ENCODE results near the gene FGFR3. TPM values are rescaled to one million over a fixed set of nuclear protein-coding genes. Genes with fewer than 3 reads are reported as not detected.

The FGFR3 gene
- total and polyA plus RNA-seq, 10 of the 15 experiments (the other 5 are each of a cell fraction or from before 2014, with no cell fraction given) = 0.05 to 0.33 (median 0.18) TPM; not detected in 6

DNA sequence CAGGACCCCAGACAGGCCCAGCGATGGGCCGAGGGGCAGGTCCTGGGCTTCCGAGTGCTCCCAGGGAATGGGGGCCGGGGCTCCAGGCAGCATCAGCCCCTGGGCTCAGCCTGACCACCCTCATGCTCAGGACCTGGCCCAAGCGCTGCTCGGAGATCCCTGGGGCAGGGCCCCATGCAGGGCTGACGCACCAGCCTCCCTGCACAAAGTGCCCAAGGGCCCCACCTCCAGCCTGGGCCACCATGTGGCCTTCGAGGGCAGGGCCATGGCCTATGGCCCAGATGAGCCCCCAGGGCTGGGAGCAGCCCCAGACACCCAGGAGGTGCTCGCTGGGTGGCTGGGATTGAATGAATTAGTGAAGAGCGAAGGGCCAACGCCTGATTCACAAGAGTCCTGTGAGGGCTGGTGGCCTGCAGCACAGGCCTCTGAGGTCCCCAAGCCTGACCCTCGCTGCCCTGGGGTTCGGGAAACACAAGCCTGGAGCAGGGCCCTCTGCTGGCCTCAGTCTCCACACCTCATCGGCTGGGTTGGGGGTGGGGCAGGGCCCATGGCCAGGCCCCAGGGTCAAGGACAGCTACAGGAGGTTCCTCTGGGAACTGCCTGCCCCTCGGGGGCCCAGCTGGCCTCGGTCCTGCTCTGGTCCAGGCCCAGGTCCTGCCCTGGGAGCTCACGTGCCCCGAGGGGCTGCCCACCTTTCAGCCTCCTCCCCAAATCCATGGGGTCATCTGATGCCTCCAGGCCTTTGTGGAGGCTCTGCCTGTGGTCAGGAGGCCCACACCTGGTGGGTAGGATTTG is 13.3 kb upstream of the FGFR3 start:
- no peak for ATAC-seq
- no peak for DNase-seq (ENCODE audit: low read depth, low spot score)
- Histone ChIP-seq H3K9me3 (replicated peaks; ENCODE audit: control insufficient read depth, insufficient read depth, low read length) (no peaks in the 10 kb centered on the region), H3K27ac (ENCODE audit: control insufficient read depth, insufficient read depth) (no peak overlapping the region), H3K4me1 (ENCODE audit: control insufficient read depth, insufficient read depth, low read length) (no peaks in the 10 kb centered on the region), H3K4me3 (no peak overlapping the region), H3K36me3 (ENCODE audit: control insufficient read depth in 2 of 2, insufficient read depth in 2 of 2, low read length in 1 of 2) (no peaks in the 10 kb centered on the region), H3K9ac (ENCODE audit: control insufficient read depth, insufficient read depth, low read length) (no peak overlapping the region), H4K20me1 (ENCODE audit: control insufficient read depth, insufficient read depth) (no peaks in the 10 kb centered on the region), H3K4me2 (ENCODE audit: control insufficient read depth, insufficient read depth) (no peak overlapping the region), H3K27me3 (replicated peaks in 1 of 2; ENCODE audit: control insufficient read depth in 2 of 2, insufficient read depth in 2 of 2, low read length in 1 of 2) (no peaks in the 10 kb centered on the region; a peak in 1 of 4 replicates), H3K79me2 (ENCODE audit: control insufficient read depth, insufficient read depth, low read length) (no peaks in the 10 kb centered on the region), H2AFZ (ENCODE audit: control insufficient read depth, low read depth, low read length) (no peak overlapping the region)
- ChIA-PET RAD21 (ENCODE audit: unreplicated experiment) (no interaction called here), CTCF (no interaction called here), SMC1A (ENCODE audit: uncharacterized antibody, unreplicated experiment) (no interaction called here), POLR2A (no interaction called here)
- TF ChIP-seq FOS (IDR thresholded peaks at IDR 0.05; ENCODE audit: borderline replicate concordance, extremely low read depth, insufficient read length) = no peak
- intact Hi-C loops (cut with micrococcal nuclease; ENCODE audit: unreplicated experiment) (no loop called here), in situ Hi-C loops (cut with MboI) (no loop called here)
- WGBS (ENCODE audit: insufficient coverage, insufficient replicate concordance, low lambda C conversion rate, missing lambda C conversion rate) = 28% methylated on average over 15 of the region's 18 CpGs
- FAIRE-seq = no peak
- no TSS peak for BruUV-seq (replicated peaks)

DNA sequence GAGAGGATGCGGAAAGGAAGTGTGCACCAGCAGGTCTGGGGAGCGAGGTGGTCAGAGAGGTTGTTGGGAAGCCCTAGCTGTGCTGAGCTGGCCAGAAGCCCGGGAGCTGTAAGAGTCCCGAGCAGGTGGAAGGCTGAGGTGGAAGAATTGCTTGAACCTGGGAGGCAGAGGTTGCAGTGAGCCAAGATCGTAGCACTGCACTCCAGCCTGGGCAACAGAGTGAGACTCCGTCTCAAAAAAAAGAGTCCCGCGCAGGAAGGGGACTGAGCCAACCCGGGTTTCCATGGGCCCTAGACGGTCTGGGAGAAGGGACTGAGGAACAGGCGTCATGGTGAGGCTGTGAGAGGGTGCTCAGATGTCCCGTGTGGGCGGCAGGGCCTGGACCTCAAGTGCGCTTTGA is 12.7 kb upstream of the FGFR3 start:
- no peak for ATAC-seq
- H3K79me2 ChIP-seq (ENCODE audit: control insufficient read depth, insufficient read depth, low read length) = no peaks in the 10 kb centered on the region
- in situ Hi-C loops (cut with MboI) (no loop called here), intact Hi-C loops (cut with micrococcal nuclease; ENCODE audit: unreplicated experiment) (no loop called here)
- H4K20me1 ChIP-seq (ENCODE audit: control insufficient read depth, insufficient read depth) = no peaks in the 10 kb centered on the region
- H3K9me3 ChIP-seq (replicated peaks; ENCODE audit: control insufficient read depth, insufficient read depth, low read length) = no peaks in the 10 kb centered on the region
- FAIRE-seq = no peak
- RAD21 ChIA-PET (ENCODE audit: unreplicated experiment) = no interaction called here
- no peaks in the 10 kb centered on the region for H3K36me3 ChIP-seq (ENCODE audit: control insufficient read depth in 2 of 2, insufficient read depth in 2 of 2, low read length in 1 of 2)
- no peak overlapping the region for H3K4me3 ChIP-seq
- BruUV-seq (replicated peaks) = no TSS peak
- H3K27me3 ChIP-seq (replicated peaks in 1 of 2; ENCODE audit: control insufficient read depth in 2 of 2, insufficient read depth in 2 of 2, low read length in 1 of 2) = no peaks in the 10 kb centered on the region; a peak in 1 of 4 replicates
- H3K9ac ChIP-seq (ENCODE audit: control insufficient read depth, insufficient read depth, low read length) = no peak overlapping the region
- H2AFZ ChIP-seq (ENCODE audit: control insufficient read depth, low read depth, low read length) = no peak overlapping the region
- DNase-seq (ENCODE audit: low read depth, low spot score) = no peak
- TF ChIP-seq, protein P1, sequence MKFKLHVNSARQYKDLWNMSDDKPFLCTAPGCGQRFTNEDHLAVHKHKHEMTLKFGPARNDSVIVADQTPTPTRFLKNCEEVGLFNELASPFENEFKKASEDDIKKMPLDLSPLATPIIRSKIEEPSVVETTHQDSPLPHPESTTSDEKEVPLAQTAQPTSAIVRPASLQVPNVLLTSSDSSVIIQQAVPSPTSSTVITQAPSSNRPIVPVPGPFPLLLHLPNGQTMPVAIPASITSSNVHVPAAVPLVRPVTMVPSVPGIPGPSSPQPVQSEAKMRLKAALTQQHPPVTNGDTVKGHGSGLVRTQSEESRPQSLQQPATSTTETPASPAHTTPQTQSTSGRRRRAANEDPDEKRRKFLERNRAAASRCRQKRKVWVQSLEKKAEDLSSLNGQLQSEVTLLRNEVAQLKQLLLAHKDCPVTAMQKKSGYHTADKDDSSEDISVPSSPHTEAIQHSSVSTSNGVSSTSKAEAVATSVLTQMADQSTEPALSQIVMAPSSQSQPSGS (IDR thresholded peaks at IDR 0.05; ENCODE audit: low read length) = no peak
- POLR2A ChIA-PET = interaction anchor here (0.9 kb wide), 1 partner anchor 344 kb away, joined by 3 read pairs; no protein-coding TSS in a partner anchor
- CTCF ChIA-PET = no interaction called here
- SMC1A ChIA-PET (ENCODE audit: uncharacterized antibody, unreplicated experiment) = no interaction called here
- no peak overlapping the region for H3K4me2 ChIP-seq (ENCODE audit: control insufficient read depth, insufficient read depth)
- WGBS (ENCODE audit: insufficient coverage, insufficient replicate concordance, low lambda C conversion rate, missing lambda C conversion rate) = 49% methylated on average over 14 of the region's 14 CpGs
- H3K4me1 ChIP-seq (ENCODE audit: control insufficient read depth, insufficient read depth, low read length) = no peaks in the 10 kb centered on the region
- H3K27ac ChIP-seq (ENCODE audit: control insufficient read depth, insufficient read depth) = no peak overlapping the region
